H1 (cell line): ENCODE results near the gene HTR6. TPM values are rescaled to one million over a fixed set of nuclear protein-coding genes. Genes with fewer than 3 reads are reported as not detected.

ENCODE experiments used
- CTCF ChIA-PET: fragments of 300-600 bp; sonication (Branson Sonifier 250); formaldehyde crosslinking; loops from one replicate; lab custom pipeline; 2021; ENCODE audit not compliant: partially characterized antibody; lab: Charles Lee
- POLR2A ChIA-PET: fragments of 300-600 bp; sonication (Branson Sonifier 250); formaldehyde crosslinking; loops from one replicate; lab custom pipeline; 2021; ENCODE audit warnings: inconsistent platforms; ENCODE audit not compliant: partially characterized antibody; lab: Charles Lee
- DNase-seq, 2 experiments: peaks; one replicate each; pipeline versions ENCODE4 v3.0.0 to v3.0.0-alpha.2; 2010 to 2022; ENCODE audit warnings: low spot score in 2 of 2, low read depth in 1 of 2, mixed read lengths in 1 of 2
- FAIRE-seq: peaks from 2 replicates; lab custom pipeline; 2011; peaks lifted over from hg19 to GRCh38; lab: Jason Lieb, UNC
- H2AFZ ChIP-seq: 2 replicates; pipeline ENCODE4 v1.8.1; 2012; ENCODE audit warnings: low read length, inconsistent platforms
- H2AK5ac ChIP-seq: 2 replicates; pipeline ENCODE4 v1.6.1; 2013; ENCODE audit warnings: low read depth, low read length
- H2BK120ac ChIP-seq: replicated peaks from 2 replicates; pipeline ENCODE3; 2013; ENCODE audit warnings: low read depth, low read length, inconsistent platforms
- H2BK12ac ChIP-seq: 2 replicates; pipeline ENCODE4 v1.6.1; 2013; ENCODE audit warnings: low read depth, low read length
- H2BK15ac ChIP-seq: 2 replicates; pipeline ENCODE4 v1.6.1; 2013; ENCODE audit warnings: low read length
- H2BK20ac ChIP-seq: 2 replicates; pipeline ENCODE4 v1.6.1; 2013; ENCODE audit warnings: low read length
- H2BK5ac ChIP-seq: 2 replicates; pipeline ENCODE4 v1.6.1; 2013; ENCODE audit warnings: low read depth, low read length
- H3K14ac ChIP-seq: 2 replicates; pipeline ENCODE4 v1.6.1; 2013; ENCODE audit warnings: inconsistent platforms; ENCODE audit not compliant: insufficient read length
- H3K18ac ChIP-seq: 2 replicates; pipeline ENCODE4 v1.6.1; 2013; ENCODE audit warnings: low read length; ENCODE audit errors: extremely low read depth
- H3K23ac ChIP-seq: 2 replicates; pipeline ENCODE4 v1.6.1; 2013; ENCODE audit warnings: inconsistent platforms; ENCODE audit not compliant: insufficient read length
- H3K23me2 ChIP-seq: 2 replicates; pipeline ENCODE4 v1.6.1; 2013; ENCODE audit warnings: low read depth, low read length
- H3K27ac ChIP-seq: 2 replicates; pipeline ENCODE4 v1.6.1; 2011; ENCODE audit warnings: low read depth, low read length, inconsistent platforms
- H3K27me3 ChIP-seq, 4 experiments: replicated peaks in 1 of 4; 1 replicate in 1 of 4; 2 replicates in 3 of 4; pipeline versions ENCODE4 v1.6.1 to v1.8.1; 2011 to 2013; ENCODE audit warnings: low read length in 3 of 4, mild to moderate bottlenecking in 3 of 4, inconsistent platforms in 2 of 4, mixed read lengths in 2 of 4, moderate library complexity in 1 of 4; ENCODE audit not compliant: control insufficient read depth in 3 of 4, insufficient read depth in 3 of 4; ENCODE audit errors: extremely low read depth in 1 of 4
- H3K36me3 ChIP-seq, 4 experiments: 2 replicates each; pipeline versions ENCODE4 v1.6.1 to v1.8.1; 2011 to 2013; ENCODE audit warnings: mild to moderate bottlenecking in 4 of 4, low read length in 3 of 4, moderate library complexity in 2 of 4, control low read depth in 1 of 4, inconsistent platforms in 1 of 4; ENCODE audit not compliant: insufficient read depth in 4 of 4, control insufficient read depth in 2 of 4
- H3K4ac ChIP-seq: replicated peaks from 2 replicates; pipeline ENCODE3; 2013; ENCODE audit warnings: low read length, low read depth, mixed read lengths, inconsistent platforms; ENCODE audit not compliant: insufficient read length
- H3K4me1 ChIP-seq, 4 experiments: replicated peaks in 1 of 4; 1 replicate in 1 of 4; 2 replicates in 3 of 4; pipeline versions ENCODE4 v1.6.1 to v1.8.1; 2011 to 2013; ENCODE audit warnings: low read length in 3 of 4, inconsistent platforms in 2 of 4, mixed read lengths in 1 of 4; ENCODE audit not compliant: insufficient read depth in 4 of 4, control insufficient read depth in 3 of 4
- H3K4me2 ChIP-seq, 2 experiments: 2 replicates each; pipeline versions ENCODE4 v1.6.1 to v1.8.1; 2011 to 2013; ENCODE audit warnings: low read depth in 2 of 2, low read length in 2 of 2, control low read depth in 1 of 2, inconsistent platforms in 1 of 2, mild to moderate bottlenecking in 1 of 2; ENCODE audit not compliant: insufficient read depth in 1 of 2
- H3K4me3 ChIP-seq, 4 experiments: fragments of 200-600, 300-600 bp in 1 of 4; sonication (generic), shearing (Covaris generic), sonication (Bioruptor Twin) in 1 of 4; 2 replicates each; pipeline versions ENCODE4 v1.5.1 to v1.8.1; 2011 to 2016; ENCODE audit warnings: low read length in 4 of 4, low read depth in 3 of 4, control low read depth in 2 of 4, inconsistent platforms in 2 of 4, mild to moderate bottlenecking in 2 of 4, mixed read lengths in 1 of 4, moderate library complexity in 1 of 4; ENCODE audit not compliant: insufficient read depth in 2 of 4; ENCODE audit errors: extremely low read depth in 1 of 4
- H3K56ac ChIP-seq: replicated peaks from 2 replicates; pipeline ENCODE3; 2013; ENCODE audit warnings: low read depth, mild to moderate bottlenecking, mixed read lengths, low read length, inconsistent platforms; ENCODE audit not compliant: insufficient read length
- H3K79me1 ChIP-seq: 2 replicates; pipeline ENCODE4 v1.6.1; 2013; ENCODE audit warnings: low read depth, low read length, control low read depth
- H3K79me2 ChIP-seq, 2 experiments: 2 replicates each; pipeline versions ENCODE4 v1.6.1 to v1.8.1; 2012 to 2013; ENCODE audit warnings: low read length in 2 of 2, mild to moderate bottlenecking in 2 of 2, inconsistent platforms in 1 of 2; ENCODE audit not compliant: insufficient read depth in 2 of 2, control insufficient read depth in 1 of 2
- H3K9ac ChIP-seq, 4 experiments: replicated peaks in 1 of 4; 1 replicate in 1 of 4; 2 replicates in 3 of 4; pipeline versions ENCODE4 v1.6.1 to v1.8.1; 2011 to 2013; ENCODE audit warnings: low read depth in 3 of 4, low read length in 3 of 4, control low read depth in 2 of 4, mild to moderate bottlenecking in 2 of 4, moderate library complexity in 2 of 4, inconsistent platforms in 1 of 4; ENCODE audit errors: extremely low read depth in 1 of 4
- H3K9me3 ChIP-seq, 2 experiments: 2 replicates each; pipeline versions ENCODE4 v1.6.1 to v1.8.1; 2012 to 2013; ENCODE audit warnings: mild to moderate bottlenecking in 2 of 2, moderate library complexity in 2 of 2, control low read depth in 1 of 2, inconsistent platforms in 1 of 2, low read depth in 1 of 2, low read length in 1 of 2, mixed read lengths in 1 of 2; ENCODE audit not compliant: insufficient read depth in 2 of 2
- H4K20me1 ChIP-seq, 2 experiments: replicated peaks in 1 of 2; 2 replicates each; pipeline versions ENCODE3 to v1.8.1; 2011 to 2013; ENCODE audit warnings: inconsistent platforms in 2 of 2, low read length in 2 of 2, mild to moderate bottlenecking in 1 of 2; ENCODE audit not compliant: insufficient read depth in 2 of 2, control insufficient read depth in 1 of 2
- H4K5ac ChIP-seq: 2 replicates; pipeline ENCODE4 v1.6.1; 2013; ENCODE audit warnings: low read length, low read depth, mixed read lengths, inconsistent platforms; ENCODE audit not compliant: insufficient read length
- H4K8ac ChIP-seq: 2 replicates; pipeline ENCODE4 v1.8.0; 2013; ENCODE audit warnings: mild to moderate bottlenecking, moderate library complexity, low read length, inconsistent platforms; ENCODE audit not compliant: insufficient read depth; ENCODE audit errors: extremely low read depth
- H4K91ac ChIP-seq: replicated peaks from 2 replicates; pipeline ENCODE3; 2013; ENCODE audit warnings: low read length, mixed read lengths, inconsistent platforms; ENCODE audit not compliant: insufficient read length
- CHD2 ChIP-seq: IDR thresholded peaks from 2 replicates; pipeline ENCODE4 v1.6.1; 2012; ENCODE audit warnings: low read length, improper control_type of control experiment
- CTBP2 ChIP-seq: IDR thresholded peaks from 2 replicates; pipeline ENCODE4 v1.7.0; 2011; ENCODE audit warnings: borderline replicate concordance, mild to moderate bottlenecking, moderate library complexity, mixed read lengths, low read length; ENCODE audit not compliant: insufficient read depth, insufficient read length
- GTF2F1 ChIP-seq: IDR thresholded peaks from 2 replicates; pipeline ENCODE4 v1.6.1; 2012; ENCODE audit warnings: low read depth, low read length, improper control_type of control experiment, borderline replicate concordance
- JUN ChIP-seq: IDR thresholded peaks from 2 replicates; pipeline ENCODE4 v1.6.1; 2011; ENCODE audit warnings: low read depth, mild to moderate bottlenecking, improper control_type of control experiment, low read length
- NANOG ChIP-seq: IDR thresholded peaks from 2 replicates; pipeline ENCODE4 v1.6.1; 2011; ENCODE audit warnings: low read length, low read depth, mild to moderate bottlenecking, inconsistent platforms; ENCODE audit not compliant: insufficient read depth, poor library complexity, severe bottlenecking
- NRF1 ChIP-seq: IDR thresholded peaks from 2 replicates; pipeline ENCODE4 v1.6.1; 2011; ENCODE audit warnings: mild to moderate bottlenecking, low read depth, low read length, improper control_type of control experiment
- SIN3A ChIP-seq, 2 experiments: IDR thresholded peaks in 1 of 2; conservative IDR thresholded peaks in 1 of 2; 2 replicates each; pipeline ENCODE4 v1.6.1; 2011 to 2012; ENCODE audit warnings: low read length in 2 of 2, improper control_type of control experiment in 1 of 2, low read depth in 1 of 2, mild to moderate bottlenecking in 1 of 2
- SP2 ChIP-seq: IDR thresholded peaks from 2 replicates; pipeline ENCODE4 v1.6.1; 2012; ENCODE audit warnings: mild to moderate bottlenecking, low read length, inconsistent platforms
- SRF ChIP-seq: IDR thresholded peaks from 2 replicates; pipeline ENCODE4 v1.6.1; 2011; ENCODE audit warnings: mild to moderate bottlenecking, low read depth, low read length, moderate library complexity
- TAF7 ChIP-seq: optimal IDR thresholded peaks from 2 replicates; pipeline ENCODE3; 2011; ENCODE audit warnings: low read depth, mild to moderate bottlenecking, inconsistent platforms, low read length, moderate library complexity, borderline replicate concordance
- WGBS, 2 experiments: shearing (Covaris generic) in 1 of 2; methylation state at CpG; one replicate each; pipeline versions ENCODE4 v1.1.6 to v1.1.7; 2013 to 2015; ENCODE audit warnings: low lambda C conversion rate in 2 of 2, mixed read lengths in 2 of 2, inconsistent platforms in 1 of 2, low coverage in 1 of 2, missing lambda C conversion rate in 1 of 2; ENCODE audit not compliant: insufficient replicate concordance in 2 of 2, insufficient coverage in 1 of 2, insufficient read length in 1 of 2; ENCODE audit errors: extremely low coverage in 1 of 2, missing lambda C conversion rate in 1 of 2; 5-methylcytosine and 5-hydroxymethylcytosine counted together
- polyA plus RNA-seq, 7 experiments: library from polyadenylated mRNA; depleted of rRNA in 3 of 7; stranded (reverse) in 5 of 7; unstranded in 2 of 7; fragments of >200 nt in 5 of 7; fragments of 200-250 nt in 2 of 7; gene quantifications; 1 replicate in 5 of 7; 2 replicates in 1 of 7; 4 replicates in 1 of 7; pipeline versions ENCODE4 v1.2.1 to v1.2.3, GENCODE V29; 2011 to 2013; ENCODE audit warnings: missing spikeins in 2 of 7, mixed read lengths in 2 of 7
- total RNA-seq: library from RNA; stranded (reverse); fragmentation: NEBNext Ultra II Directional; extraction: Animal tissue kit (Norgen Biotek cat#: 25700); gene quantifications from 2 replicates; pipeline ENCODE4 v1.2.1, GENCODE V29; 2021
- TF ChIP-seq, protein P1 (sequence below), 3 experiments: IDR thresholded peaks; 1 replicate in 2 of 3; 2 replicates in 1 of 3; pipeline versions ENCODE4 v1.5.1 to v1.6.1; 2011; ENCODE audit warnings: low read length in 3 of 3, mild to moderate bottlenecking in 3 of 3, inconsistent platforms in 2 of 3, low read depth in 1 of 3, moderate library complexity in 1 of 3; ENCODE audit not compliant: insufficient read depth in 1 of 3; ENCODE audit errors: control extremely low read depth in 1 of 3

The HTR6 gene
- total and polyA plus RNA-seq, 2 of the 8 experiments (the other 6 are each of a cell fraction or from before 2014, with no cell fraction given), result 0.76 to 0.95 TPM

DNA sequence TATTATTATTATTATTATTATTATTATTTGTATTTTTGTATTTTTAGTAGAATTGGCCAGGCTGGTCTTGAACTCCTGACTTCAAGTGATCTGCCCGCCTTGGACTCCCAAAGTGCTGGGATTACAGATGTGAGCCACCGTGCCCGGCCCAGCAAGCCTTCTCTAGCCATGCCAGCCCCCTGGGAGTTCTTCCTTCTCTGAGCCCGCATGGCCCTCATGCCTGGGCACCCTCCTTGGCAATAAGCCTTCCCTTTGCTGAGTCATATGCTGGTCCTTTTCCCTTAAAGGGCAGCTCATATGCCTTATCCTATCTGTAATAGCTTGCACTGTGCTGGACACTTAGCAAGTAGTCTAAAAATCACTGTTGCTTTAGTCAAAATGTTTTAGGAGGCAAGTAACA is 29.0 kb upstream of the HTR6 start:
- Histone ChIP-seq H3K4me1 (peaks cover 1 to 5% (median 2%) of the 10 kb centered on the region in 4 experiments), H3K14ac (no peak overlapping the region), H2BK5ac (no peak overlapping the region), H2BK120ac (no peak overlapping the region), H3K36me3 (no peaks in the 10 kb centered on the region), H2BK20ac (no peak overlapping the region), H4K5ac (no peak overlapping the region), H3K27ac (no peak overlapping the region), H4K8ac (no peak overlapping the region), H3K79me1 (no peaks in the 10 kb centered on the region), H3K4me2 (no peak overlapping the region), H3K9me3 (no peaks in the 10 kb centered on the region), H3K79me2 (no peaks in the 10 kb centered on the region), H4K20me1 (no peaks in the 10 kb centered on the region), H3K27me3 (no peaks in the 10 kb centered on the region), H3K23me2 (no peaks in the 10 kb centered on the region), H3K9ac (no peak overlapping the region), H3K23ac (no peak overlapping the region), H2AFZ (no peak overlapping the region), H3K18ac (no peak overlapping the region), H3K56ac (no peak overlapping the region), H2BK15ac (no peak overlapping the region), H4K91ac (no peak overlapping the region), H3K4ac (no peak overlapping the region), H3K4me3 (no peak overlapping the region), H2AK5ac (no peak overlapping the region), H2BK12ac (no peak overlapping the region)
- FAIRE-seq (no peak), DNase-seq (no peak)
- 96% methylated on average over 4 of the region's 4 CpGs; no CpG with 5 or more reads in 1 of the 2 experiments for WGBS, 2 experiments
- ChIA-PET POLR2A (no interaction called here), CTCF (interaction anchor here (0.6 to 1.6 kb wide), 5 partner anchors 12 to 373 kb away, joined by 3 to 4 read pairs (median 3); no protein-coding TSS in a partner anchor)
- TF ChIP-seq CTBP2, result no peak
- TF ChIP-seq SP2, result no peak
- TF ChIP-seq SIN3A (conservative IDR thresholded peaks at IDR 0.05 in 1 of 2, IDR thresholded peaks at IDR 0.05 in 1 of 2; ENCODE audit: low read depth in 1 of 2, low read length in 2 of 2), result no peak
- TF ChIP-seq, protein P1, sequence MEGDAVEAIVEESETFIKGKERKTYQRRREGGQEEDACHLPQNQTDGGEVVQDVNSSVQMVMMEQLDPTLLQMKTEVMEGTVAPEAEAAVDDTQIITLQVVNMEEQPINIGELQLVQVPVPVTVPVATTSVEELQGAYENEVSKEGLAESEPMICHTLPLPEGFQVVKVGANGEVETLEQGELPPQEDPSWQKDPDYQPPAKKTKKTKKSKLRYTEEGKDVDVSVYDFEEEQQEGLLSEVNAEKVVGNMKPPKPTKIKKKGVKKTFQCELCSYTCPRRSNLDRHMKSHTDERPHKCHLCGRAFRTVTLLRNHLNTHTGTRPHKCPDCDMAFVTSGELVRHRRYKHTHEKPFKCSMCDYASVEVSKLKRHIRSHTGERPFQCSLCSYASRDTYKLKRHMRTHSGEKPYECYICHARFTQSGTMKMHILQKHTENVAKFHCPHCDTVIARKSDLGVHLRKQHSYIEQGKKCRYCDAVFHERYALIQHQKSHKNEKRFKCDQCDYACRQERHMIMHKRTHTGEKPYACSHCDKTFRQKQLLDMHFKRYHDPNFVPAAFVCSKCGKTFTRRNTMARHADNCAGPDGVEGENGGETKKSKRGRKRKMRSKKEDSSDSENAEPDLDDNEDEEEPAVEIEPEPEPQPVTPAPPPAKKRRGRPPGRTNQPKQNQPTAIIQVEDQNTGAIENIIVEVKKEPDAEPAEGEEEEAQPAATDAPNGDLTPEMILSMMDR (IDR thresholded peaks at IDR 0.05; ENCODE audit: control extremely low read depth in 1 of 3, insufficient read depth in 1 of 3, low read depth in 1 of 3, low read length in 3 of 3), result no peak
- no peak for TF ChIP-seq NANOG
- no peak for TF ChIP-seq SRF
- TF ChIP-seq GTF2F1, result no peak
- no peak for TF ChIP-seq JUN
- TF ChIP-seq TAF7, result no peak
- no peak for TF ChIP-seq CHD2
- TF ChIP-seq NRF1, result no peak
